BLaER1 treated with 17β-estradiol and CSF1 and Interleukin-3, amounts not matched to agents 10 nM and 100 nM (cell line): ENCODE results near the gene DNAJC13.
A peak's percentile ranks its signal among the peaks of the same experiment; 100 is the strongest.
"Not testable (repeated sequence)": the region's sequence is repeated elsewhere in the genome, so short reads cannot be mapped to it uniquely, and the experiment has no call there.

Experiments used
- H3K27ac ChIP-seq, 11 experiments: shearing (Covaris generic); formaldehyde crosslinking; 2 replicates each; pipeline ENCODE4 v1.8.1; 2022
- H3K27me3 ChIP-seq, 11 experiments: shearing (Covaris generic); formaldehyde crosslinking; 2 replicates each; pipeline ENCODE4 v1.8.1; 2022
- H3K36me3 ChIP-seq, 11 experiments: shearing (Covaris generic); formaldehyde crosslinking; 2 replicates each; pipeline ENCODE4 v1.8.1; 2022
- H3K4me1 ChIP-seq, 10 experiments: shearing (Covaris generic); formaldehyde crosslinking; 2 replicates each; pipeline ENCODE4 v1.8.1; 2022
- H3K4me2 ChIP-seq, 11 experiments: shearing (Covaris generic); formaldehyde crosslinking; 2 replicates each; pipeline ENCODE4 v1.8.1; 2022
- H3K4me3 ChIP-seq, 10 experiments: shearing (Covaris generic); formaldehyde crosslinking; 2 replicates each; pipeline ENCODE4 v1.8.1; 2022
- H3K9ac ChIP-seq, 11 experiments: shearing (Covaris generic); formaldehyde crosslinking; 2 replicates each; pipeline ENCODE4 v1.8.1; 2022
- H3K9me3 ChIP-seq, 11 experiments: shearing (Covaris generic); formaldehyde crosslinking; replicated peaks in 1 of 11; 2 replicates each; pipeline ENCODE4 v1.8.1; 2022
- H4K20me1 ChIP-seq, 11 experiments: shearing (Covaris generic); formaldehyde crosslinking; 2 replicates each; pipeline ENCODE4 v1.8.1; 2022
- Cebpa-rat ChIP-seq, 11 experiments: shearing (Covaris generic); IDR thresholded peaks; 2 replicates each; pipeline ENCODE4 v1.8.1; 2022

Gene DNAJC13

DNA sequence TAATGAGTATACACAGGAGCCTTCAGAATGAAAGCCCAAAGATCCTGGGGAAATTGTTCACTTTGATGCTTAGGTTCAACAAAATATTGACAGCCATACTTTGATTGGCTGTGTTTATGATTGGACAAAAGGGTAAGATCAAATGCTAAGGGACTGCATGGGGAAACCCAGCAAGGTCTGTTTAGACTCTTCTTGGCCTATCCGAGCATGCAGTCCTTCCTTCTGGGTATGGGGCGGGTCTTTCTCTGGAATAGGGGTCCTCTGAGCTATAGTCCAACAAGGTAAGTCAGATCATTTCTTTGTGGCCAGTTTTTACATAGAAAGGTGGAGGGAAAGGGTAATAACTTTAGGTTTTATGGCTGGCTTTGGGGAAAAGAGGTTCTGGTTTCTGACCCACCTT lies 126.8 kb downstream of the DNAJC13 start:
- no peak overlapping the region for H3K4me3 ChIP-seq
- peak overlapping the region in 4 of 11 experiments; percentile 65 to 87 (median 72); a peak in 8 of 22 replicates for H3K4me2 ChIP-seq
- H3K27me3 ChIP-seq, result no peaks in the 10 kb centered on the region
- H3K4me1 ChIP-seq, result peaks cover 0 to 98% (median 18%) of the 10 kb centered on the region in 10 experiments; a peak in 11 of 20 replicates
- peak overlapping the region in 4 of 11 experiments; percentile 53 to 71 (median 58); a peak in 5 of 22 replicates for H3K27ac ChIP-seq
- TF ChIP-seq Cebpa-rat (IDR thresholded peaks at IDR 0.05), result no peak
- H4K20me1 ChIP-seq, result no peaks in the 10 kb centered on the region
- peaks cover 15 to 43% (median 33%) of the 10 kb centered on the region in 11 experiments for H3K36me3 ChIP-seq
- peaks cover 0 to 9% (median 7%) of the 10 kb centered on the region in 11 experiments; a peak in 12 of 22 replicates for H3K9me3 ChIP-seq
- H3K9ac ChIP-seq, result no peak overlapping the region

DNA sequence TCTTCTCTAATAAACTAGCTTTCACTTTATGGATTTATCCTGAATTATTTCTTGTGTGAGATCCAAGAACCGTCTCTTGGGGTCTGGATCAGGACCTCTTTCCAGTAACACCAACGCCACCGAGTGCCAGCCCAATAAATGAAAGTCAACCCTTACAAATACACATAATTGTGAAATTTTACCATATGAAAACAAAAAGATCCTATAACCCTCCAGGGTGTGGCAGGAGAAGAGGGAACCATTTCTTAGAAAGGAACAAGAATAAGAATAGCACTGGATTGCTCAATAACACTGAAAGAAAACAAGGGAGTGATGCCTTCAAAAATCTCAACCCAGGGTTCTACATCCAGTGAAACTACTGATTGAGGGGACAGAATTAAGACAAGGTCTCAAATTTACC lies 128.2 kb downstream of the DNAJC13 start:
- peaks cover 9 to 98% (median 30%) of the 10 kb centered on the region in 10 experiments for H3K4me1 ChIP-seq
- H4K20me1 ChIP-seq, result no peaks in the 10 kb centered on the region
- H3K9ac ChIP-seq, result peak overlapping the region in 4 of 11 experiments; percentile 6 to 27 (median 16); a peak in 3 of 22 replicates
- H3K9me3 ChIP-seq, result peaks cover 0 to 9% (median 7%) of the 10 kb centered on the region in 11 experiments; a peak in 12 of 22 replicates
- peak overlapping the region in 6 of 11 experiments; percentile 8 to 87 (median 66); a peak in 10 of 22 replicates for H3K4me2 ChIP-seq
- H3K27ac ChIP-seq, result peak overlapping the region in 6 of 11 experiments; percentile 14 to 71 (median 56); a peak in 8 of 22 replicates
- H3K4me3 ChIP-seq, result no peak overlapping the region
- peaks cover 7 to 29% (median 20%) of the 10 kb centered on the region in 11 experiments; a peak in 21 of 22 replicates for H3K36me3 ChIP-seq
- no peaks in the 10 kb centered on the region for H3K27me3 ChIP-seq
- peak in 3 of 11 experiments; percentile 15 to 71 (median 64); a peak in 5 of 22 replicates for TF ChIP-seq Cebpa-rat (IDR thresholded peaks at IDR 0.05)

DNA sequence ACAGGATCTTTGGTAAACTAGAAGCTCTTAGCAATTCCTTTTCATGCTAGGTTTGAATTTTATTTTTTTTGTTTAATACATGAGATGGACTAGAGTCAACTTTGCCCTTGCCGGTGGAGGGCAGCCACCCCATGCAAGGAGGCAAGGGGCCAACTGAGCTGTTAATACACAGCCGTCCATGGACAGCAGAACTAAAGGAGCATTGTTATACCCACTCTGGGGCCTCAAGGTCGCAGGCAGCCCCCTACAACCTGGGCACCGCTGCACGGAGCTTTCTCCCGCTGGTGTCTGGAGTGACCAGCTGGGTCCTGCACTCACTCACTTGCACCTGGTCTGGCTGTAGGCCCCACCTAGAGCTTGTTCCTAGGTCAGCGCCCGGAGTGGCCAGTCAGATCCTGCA lies 131.9 kb downstream of the DNAJC13 start:
- Histone ChIP-seq H3K27ac (no peak overlapping the region), H3K9me3 (peaks cover 0 to 9% (median 7%) of the 10 kb centered on the region in 11 experiments; a peak in 12 of 22 replicates), H3K4me2 (peak overlapping the region in 5 of 11 experiments; percentile 69 to 78 (median 72); a peak in 10 of 22 replicates)

DNA sequence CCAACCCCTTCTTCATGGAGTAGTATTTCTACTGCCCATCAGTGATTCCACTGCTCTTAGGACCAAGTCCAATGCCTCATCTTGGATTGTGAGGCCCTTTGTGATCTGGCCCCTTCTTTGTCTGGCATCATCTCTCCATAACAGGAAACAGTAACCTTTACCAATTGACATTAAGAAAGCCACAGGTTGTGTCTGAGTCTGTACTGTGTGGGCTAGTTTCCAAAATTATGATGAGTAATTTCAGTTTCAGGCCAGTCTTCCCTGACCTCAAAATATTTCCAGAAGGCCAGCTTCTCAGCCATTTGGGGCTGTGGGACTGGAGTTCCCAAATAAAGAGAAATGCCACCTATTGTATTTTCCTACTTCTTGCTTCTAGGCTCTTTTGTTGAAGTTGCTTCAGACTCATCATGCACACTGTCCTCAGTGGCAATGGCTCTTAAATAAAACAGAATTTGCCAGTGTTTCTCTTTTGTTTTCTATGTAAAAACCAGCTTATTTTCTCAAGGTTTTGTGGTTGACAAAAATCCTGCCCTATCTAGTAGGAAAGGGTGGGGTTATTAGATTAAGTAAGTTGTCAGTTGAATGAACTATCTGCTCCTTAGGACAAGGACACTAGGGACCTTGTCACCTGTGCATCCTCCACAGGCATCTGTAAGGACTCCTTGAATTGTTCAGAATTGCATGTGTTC lies 132.7 kb downstream of the DNAJC13 start:
- no peak overlapping the region for H3K4me3 ChIP-seq
- H3K4me2 ChIP-seq, result peak overlapping the region; percentile 28 to 78 (median 63)
- no peaks in the 10 kb centered on the region; a peak in 1 of 22 replicates for H3K36me3 ChIP-seq
- H4K20me1 ChIP-seq, result no peaks in the 10 kb centered on the region
- peaks cover 0 to 9% (median 7%) of the 10 kb centered on the region in 11 experiments; a peak in 12 of 22 replicates for H3K9me3 ChIP-seq
- TF ChIP-seq Cebpa-rat (IDR thresholded peaks at IDR 0.05), result no peak
- H3K9ac ChIP-seq, result peak overlapping the region in 2 of 11 experiments; percentile 2 to 12; a peak in 1 of 22 replicates
- peak overlapping the region in 8 of 11 experiments; percentile 1 to 66 (median 38); a peak in 12 of 22 replicates for H3K27ac ChIP-seq
- H3K4me1 ChIP-seq, result peaks cover 16 to 85% (median 29%) of the 10 kb centered on the region in 10 experiments
- H3K27me3 ChIP-seq, result no peaks in the 10 kb centered on the region

More for the DNA sequence above, 131.9 kb downstream of the DNAJC13 start:
- Histone ChIP-seq H3K4me1 (peaks cover 16 to 94% (median 32%) of the 10 kb centered on the region in 10 experiments), H3K36me3 (peaks cover 0 to 3% (median 0%) of the 10 kb centered on the region in 11 experiments; a peak in 2 of 22 replicates), H4K20me1 (no peaks in the 10 kb centered on the region), H3K4me3 (no peak overlapping the region), H3K9ac (no peak overlapping the region), H3K27me3 (no peaks in the 10 kb centered on the region)
- TF ChIP-seq Cebpa-rat (IDR thresholded peaks at IDR 0.05), result no peak

DNA sequence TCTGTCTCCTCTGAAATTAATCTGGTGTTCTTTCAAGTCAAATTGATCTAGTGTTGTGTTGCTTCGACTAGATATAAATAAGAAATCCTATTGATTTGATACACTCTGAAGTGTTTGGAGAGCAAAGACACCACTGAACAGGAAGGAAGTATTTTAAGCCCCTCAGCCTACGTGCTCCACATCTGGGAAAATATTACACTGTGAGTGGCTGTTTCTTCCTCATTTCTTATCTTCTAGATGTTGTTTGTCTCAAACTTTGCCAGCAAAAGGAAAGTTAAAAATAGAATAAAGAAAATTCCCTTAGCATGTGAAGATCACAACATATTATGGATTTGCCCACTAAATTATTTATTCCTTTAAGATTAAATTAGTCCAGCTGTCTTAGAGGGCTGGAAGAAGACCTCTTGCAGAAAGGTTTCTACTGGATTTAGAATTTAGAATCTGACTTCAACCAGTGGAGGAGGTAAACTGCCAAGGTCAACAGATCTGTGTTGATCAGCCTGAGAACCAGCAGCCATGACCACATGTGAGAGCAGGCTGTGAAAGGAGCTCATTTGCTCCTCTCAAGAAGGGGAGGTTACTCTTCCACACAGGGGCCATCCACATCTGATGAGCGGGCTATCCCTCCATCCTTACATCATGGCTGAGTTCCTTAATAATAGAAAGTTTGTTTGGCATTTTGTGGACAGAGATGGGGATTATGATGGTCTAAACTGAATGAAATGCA lies 133.4 kb downstream of the DNAJC13 start:
- Histone ChIP-seq H3K9ac (peak overlapping the region in 3 of 11 experiments; percentile 2 to 39 (median 12); a peak in 2 of 22 replicates), H3K4me1 (peaks cover 16 to 78% (median 24%) of the 10 kb centered on the region in 10 experiments), H3K27ac (peak overlapping the region in 9 of 11 experiments; percentile 1 to 66 (median 32); a peak in 14 of 22 replicates), H3K4me2 (peak overlapping the region; percentile 28 to 78 (median 63)), H3K4me3 (no peak overlapping the region), H3K27me3 (no peaks in the 10 kb centered on the region), H3K36me3 (no peaks in the 10 kb centered on the region; a peak in 1 of 22 replicates), H4K20me1 (no peaks in the 10 kb centered on the region), H3K9me3 (peaks cover 0 to 9% (median 7%) of the 10 kb centered on the region in 11 experiments; a peak in 12 of 22 replicates)
- no peak for TF ChIP-seq Cebpa-rat (IDR thresholded peaks at IDR 0.05)

DNA sequence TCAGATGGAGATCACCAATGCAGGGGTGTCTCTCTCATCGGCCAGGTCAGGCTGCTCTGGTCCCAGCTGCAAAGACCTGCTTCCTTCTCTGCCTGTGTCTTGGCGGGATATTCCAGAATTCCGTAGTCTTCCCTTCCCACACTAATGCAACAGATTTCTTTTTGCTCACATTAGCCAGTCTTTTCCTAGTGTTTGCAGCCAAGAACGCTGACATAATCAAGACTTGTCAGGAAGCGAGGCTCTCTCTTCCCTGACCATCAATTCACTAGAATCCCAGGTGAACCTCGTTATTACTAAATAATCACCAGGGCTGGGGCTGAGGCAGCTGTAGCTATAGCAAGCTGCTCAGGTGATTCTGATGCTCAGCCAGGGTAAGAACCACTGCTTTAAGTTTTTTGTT lies 136.5 kb downstream of the DNAJC13 start:
- Histone ChIP-seq H3K27ac (no peak overlapping the region), H3K9me3 (no peaks in the 10 kb centered on the region), H3K9ac (no peak overlapping the region), H3K27me3 (no peaks in the 10 kb centered on the region), H3K4me1 (peaks cover 16 to 48% (median 22%) of the 10 kb centered on the region in 10 experiments), H3K4me3 (no peak overlapping the region), H3K36me3 (peaks cover 0 to 8% (median 0%) of the 10 kb centered on the region in 11 experiments; a peak in 5 of 22 replicates), H4K20me1 (no peaks in the 10 kb centered on the region), H3K4me2 (no peak overlapping the region)
- TF ChIP-seq Cebpa-rat (IDR thresholded peaks at IDR 0.05), result no peak

DNA sequence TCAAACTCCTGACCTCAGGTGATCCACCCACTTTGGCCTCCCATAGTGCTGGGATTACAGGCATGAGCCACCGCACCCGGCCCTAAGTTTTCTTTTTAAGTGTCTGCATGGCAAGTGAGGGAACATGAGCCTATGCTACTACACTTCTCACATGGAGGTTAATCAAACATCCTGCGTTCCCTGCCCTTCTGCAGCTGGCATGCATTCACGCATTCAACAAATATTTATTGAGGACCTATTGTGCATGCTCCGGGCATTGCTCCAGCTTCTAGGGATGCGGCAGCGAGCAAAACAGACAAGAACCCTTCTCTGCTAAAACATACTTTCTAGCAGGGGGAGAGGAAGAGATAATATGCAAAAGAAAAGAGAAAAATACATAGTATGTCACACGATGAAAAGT lies 137.1 kb downstream of the DNAJC13 start:
- Histone ChIP-seq H3K4me3 (no peak overlapping the region), H3K27ac (no peak overlapping the region), H3K9me3 (no peaks in the 10 kb centered on the region), H3K27me3 (no peaks in the 10 kb centered on the region), H3K9ac (no peak overlapping the region), H3K4me1 (peaks cover 16 to 44% (median 21%) of the 10 kb centered on the region in 10 experiments), H3K4me2 (no peak overlapping the region), H3K36me3 (peaks cover 0 to 11% (median 0%) of the 10 kb centered on the region in 11 experiments; a peak in 5 of 22 replicates), H4K20me1 (no peaks in the 10 kb centered on the region)
- no peak for TF ChIP-seq Cebpa-rat (IDR thresholded peaks at IDR 0.05)

DNA sequence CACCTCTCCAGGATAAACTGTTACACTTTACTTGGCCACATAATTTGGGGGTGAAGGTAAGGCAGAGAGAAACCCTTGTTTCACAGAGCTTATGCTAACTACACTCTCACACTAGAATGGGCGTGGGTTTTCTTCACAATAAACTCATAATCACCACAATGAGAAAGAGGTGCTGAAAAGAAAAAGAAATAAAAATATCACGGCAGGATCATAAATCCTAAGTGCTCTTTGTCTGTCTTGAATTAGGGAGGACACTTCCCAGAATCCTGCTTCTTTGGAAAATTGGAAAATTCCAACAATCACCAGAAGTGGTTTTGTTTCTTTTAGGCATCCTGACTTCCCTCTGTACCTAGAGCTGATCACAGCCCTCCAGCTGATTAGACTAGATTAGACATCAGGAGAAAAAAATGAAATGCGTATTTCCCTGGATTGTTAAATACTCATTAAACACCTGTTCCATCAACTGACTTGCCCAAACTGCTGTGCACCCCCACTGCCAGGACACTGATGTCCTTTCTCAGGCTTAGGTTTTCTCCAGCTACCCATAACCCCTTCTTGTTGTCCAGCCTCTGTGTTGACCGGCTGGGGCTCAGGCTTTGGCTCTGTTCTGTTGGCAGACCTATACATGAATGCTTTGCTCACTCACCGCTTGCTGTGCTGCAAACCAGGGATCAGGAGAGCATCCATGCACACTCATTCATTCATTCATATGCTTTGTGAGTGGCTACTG lies 138.2 kb downstream of the DNAJC13 start:
- Histone ChIP-seq H3K9me3 (no peaks in the 10 kb centered on the region), H3K4me1 (peaks cover 7 to 44% (median 10%) of the 10 kb centered on the region in 10 experiments), H3K27ac (no peak overlapping the region), H3K4me2 (no peak overlapping the region), H3K27me3 (no peaks in the 10 kb centered on the region), H3K9ac (no peak overlapping the region), H3K4me3 (no peak overlapping the region), H4K20me1 (no peaks in the 10 kb centered on the region), H3K36me3 (peaks cover 0 to 11% (median 0%) of the 10 kb centered on the region in 11 experiments; a peak in 5 of 22 replicates)
- no peak for TF ChIP-seq Cebpa-rat (IDR thresholded peaks at IDR 0.05)

DNA sequence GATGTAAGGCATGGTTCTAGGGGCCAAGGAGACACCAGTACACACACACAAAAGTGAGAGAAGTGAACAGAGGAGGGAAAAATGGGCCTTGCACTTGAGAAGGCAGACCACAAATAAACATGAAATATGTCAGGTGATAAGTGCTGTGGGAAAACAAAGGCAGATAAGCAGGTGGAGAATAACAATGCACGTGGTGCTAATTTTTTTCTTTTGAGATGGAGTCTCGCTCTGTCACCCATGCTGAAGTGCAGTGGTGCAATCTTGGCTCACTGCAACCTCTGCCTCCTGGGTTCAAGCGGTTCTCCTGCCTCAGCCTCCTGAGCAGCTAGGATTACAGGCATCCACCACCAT lies 138.7 kb downstream of the DNAJC13 start:
- H3K4me2 ChIP-seq, H3K27ac ChIP-seq, H3K9me3 ChIP-seq, H3K9ac ChIP-seq, H4K20me1 ChIP-seq, H3K4me3 ChIP-seq, H3K27me3 ChIP-seq: not testable (repeated sequence)
- Histone ChIP-seq H3K4me1 (peaks cover 2 to 44% (median 5%) of the 10 kb centered on the region in 10 experiments; a peak in 19 of 20 replicates), H3K36me3 (peaks cover 0 to 15% (median 0%) of the 10 kb centered on the region in 11 experiments; a peak in 6 of 22 replicates)
